Liver (tissue), 3 donors: Measurements from ENCODE around the gene SLC7A4.

Source experiments
- CTCF ChIP-seq: fragments of 150-350 bp; IDR thresholded peaks from 2 replicates; pipeline ENCODE4 v1.5.1; 2017; ENCODE audit warnings: improper control_type of control experiment, low read depth, low read length; ENCODE audit not compliant: missing input control
- EGR1 ChIP-seq, 2 donors: IDR thresholded peaks; 2 replicates each; pipeline ENCODE4 v1.6.1; 2016 to 2018; ENCODE audit warnings: antibody characterized with exemption in 2 of 2, low read depth in 2 of 2
- MAX ChIP-seq: IDR thresholded peaks from 2 replicates; pipeline ENCODE4 v1.6.1; 2016; ENCODE audit warnings: antibody characterized with exemption
- REST ChIP-seq: IDR thresholded peaks from 2 replicates; pipeline ENCODE4 v1.6.1; 2016; ENCODE audit warnings: antibody characterized with exemption, mild to moderate bottlenecking
- ZBTB33 ChIP-seq: IDR thresholded peaks from 2 replicates; pipeline ENCODE4 v1.6.1; 2016; ENCODE audit warnings: antibody characterized with exemption
- donor health status: healthy.
- donor health status: healthy.

GRCh38 chr22:20994902-20995241, 37.5 kb downstream of the SLC7A4 start:
- TF ChIP-seq EGR1 (IDR thresholded peaks at IDR 0.05; ENCODE audit: low read depth in 2 of 2) (no peak), CTCF (no peak), MAX (no peak), ZBTB33 (no peak), REST (no peak)
